Astrocyte (in vitro differentiated cells and primary cell): ENCODE data around the gene PRRT3. TPM values are rescaled to one million over a fixed set of nuclear protein-coding genes. Genes with fewer than 3 reads are reported as not detected.

ENCODE experiments used
- DNase-seq: peaks from one replicate; pipeline ENCODE4 v3.0.0-alpha.2; 2010; ENCODE audit warnings: low read depth
- FAIRE-seq: peaks from 2 replicates; lab custom pipeline; 2011; peaks lifted over from hg19 to GRCh38; lab: Jason Lieb, UNC
- H2AFZ ChIP-seq: 2 replicates; pipeline ENCODE4 v1.6.0; 2012; ENCODE audit warnings: low read depth, low read length, inconsistent platforms
- H3K27ac ChIP-seq: 2 replicates; pipeline ENCODE4 v1.5.1; 2011; ENCODE audit warnings: low read depth, low read length, inconsistent platforms
- H3K27me3 ChIP-seq: 2 replicates; pipeline ENCODE4 v1.6.0; 2011; ENCODE audit warnings: low read length, inconsistent platforms; ENCODE audit not compliant: insufficient read depth
- H3K36me3 ChIP-seq: 2 replicates; pipeline ENCODE4 v1.5.1; 2011; ENCODE audit warnings: low read length, inconsistent platforms; ENCODE audit not compliant: insufficient read depth
- H3K4me1 ChIP-seq: 2 replicates; pipeline ENCODE4 v1.5.1; 2011; ENCODE audit warnings: low read length, inconsistent platforms; ENCODE audit not compliant: insufficient read depth
- H3K4me2 ChIP-seq: 2 replicates; pipeline ENCODE4 v1.6.0; 2012; ENCODE audit warnings: low read length, inconsistent platforms
- H3K4me3 ChIP-seq: 2 replicates; pipeline ENCODE4 v1.5.1; 2011; ENCODE audit warnings: low read depth, mild to moderate bottlenecking, low read length, inconsistent platforms; ENCODE audit not compliant: insufficient read depth
- H3K79me2 ChIP-seq: 2 replicates; pipeline ENCODE4 v1.6.0; 2012; ENCODE audit warnings: mild to moderate bottlenecking, low read length, inconsistent platforms; ENCODE audit not compliant: insufficient read depth
- H3K9ac ChIP-seq: 2 replicates; pipeline ENCODE4 v1.6.0; 2012; ENCODE audit warnings: mild to moderate bottlenecking, low read length, inconsistent platforms
- H3K9me3 ChIP-seq: 2 replicates; pipeline ENCODE4 v1.5.1; 2012; ENCODE audit warnings: low read depth, mild to moderate bottlenecking, low read length, inconsistent platforms; ENCODE audit not compliant: insufficient read depth
- H4K20me1 ChIP-seq: 2 replicates; pipeline ENCODE4 v1.6.0; 2012; ENCODE audit warnings: low read length, inconsistent platforms; ENCODE audit not compliant: insufficient read depth
- H3K27ac Mint-ChIP-seq: one replicate; pipeline ENCODE4 v1.8.0; 2021; ENCODE audit warnings: mild to moderate bottlenecking, mixed read lengths; ENCODE audit not compliant: unreplicated experiment
- H3K27me3 Mint-ChIP-seq: one replicate; pipeline ENCODE4 v1.8.0; 2021; ENCODE audit warnings: low read depth, mixed read lengths; ENCODE audit not compliant: unreplicated experiment
- H3K36me3 Mint-ChIP-seq: one replicate; pipeline ENCODE4 v1.8.0; 2021; ENCODE audit warnings: low read depth, mixed read lengths; ENCODE audit not compliant: unreplicated experiment
- H3K4me1 Mint-ChIP-seq: one replicate; pipeline ENCODE4 v1.8.0; 2021; ENCODE audit warnings: low read depth, mixed read lengths; ENCODE audit not compliant: unreplicated experiment
- H3K4me3 Mint-ChIP-seq: one replicate; pipeline ENCODE4 v1.8.0; 2021; ENCODE audit warnings: mild to moderate bottlenecking, moderate library complexity, mixed read lengths; ENCODE audit not compliant: unreplicated experiment
- H3K9me3 Mint-ChIP-seq: one replicate; pipeline ENCODE4 v1.8.0; 2021; ENCODE audit warnings: mild to moderate bottlenecking, mixed read lengths; ENCODE audit not compliant: unreplicated experiment
- EZH2 ChIP-seq: IDR thresholded peaks from 2 replicates; pipeline ENCODE4 v1.6.1; 2012; ENCODE audit warnings: mild to moderate bottlenecking, low read length, inconsistent platforms; ENCODE audit not compliant: insufficient read depth
- total RNA-seq: library from RNA; stranded (reverse); gene quantifications from 2 replicates; pipeline ENCODE4 v1.2.1, GENCODE V29; 2021
- TF ChIP-seq, protein P1 (sequence below): IDR thresholded peaks from 2 replicates; pipeline ENCODE4 v1.5.1; 2011; ENCODE audit warnings: low read depth, mild to moderate bottlenecking, inconsistent platforms, low read length, moderate library complexity; ENCODE audit not compliant: insufficient read depth

Gene PRRT3
- total RNA-seq, 1 donor from 2014 or later, result 2.4 TPM

DNA sequence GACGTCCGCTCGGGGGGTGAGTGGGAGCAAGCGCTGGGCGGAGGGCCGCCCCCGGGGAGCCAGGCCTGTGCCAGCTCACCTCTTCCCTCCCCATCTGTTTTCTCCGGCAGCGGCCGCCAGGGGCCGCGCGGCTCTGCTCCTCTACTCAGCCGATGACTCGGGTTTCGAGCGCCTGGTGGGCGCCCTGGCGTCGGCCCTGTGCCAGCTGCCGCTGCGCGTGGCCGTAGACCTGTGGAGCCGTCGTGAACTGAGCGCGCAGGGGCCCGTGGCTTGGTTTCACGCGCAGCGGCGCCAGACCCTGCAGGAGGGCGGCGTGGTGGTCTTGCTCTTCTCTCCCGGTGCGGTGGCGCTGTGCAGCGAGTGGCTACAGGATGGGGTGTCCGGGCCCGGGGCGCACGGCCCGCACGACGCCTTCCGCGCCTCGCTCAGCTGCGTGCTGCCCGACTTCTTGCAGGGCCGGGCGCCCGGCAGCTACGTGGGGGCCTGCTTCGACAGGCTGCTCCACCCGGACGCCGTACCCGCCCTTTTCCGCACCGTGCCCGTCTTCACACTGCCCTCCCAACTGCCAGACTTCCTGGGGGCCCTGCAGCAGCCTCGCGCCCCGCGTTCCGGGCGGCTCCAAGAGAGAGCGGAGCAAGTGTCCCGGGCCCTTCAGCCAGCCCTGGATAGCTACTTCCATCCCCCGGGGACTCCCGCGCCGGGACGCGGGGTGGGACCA is 19.2 kb downstream of the PRRT3 start:
- Histone ChIP-seq H3K4me1 (peaks cover 9% of the 10 kb centered on the region), H4K20me1 (no peaks in the 10 kb centered on the region), H3K36me3 (no peaks in the 10 kb centered on the region), H3K27me3 (no peaks in the 10 kb centered on the region), H3K27ac (peak overlapping the region; percentile 51), H3K4me2 (peak overlapping the region; percentile 85), H3K9ac (peak overlapping the region; percentile 82), H3K79me2 (no peaks in the 10 kb centered on the region), H2AFZ (peak overlapping the region; percentile 93), H3K9me3 (no peaks in the 10 kb centered on the region), H3K4me3 (peak overlapping the region; percentile 77)
- FAIRE-seq, result no peak
- Mint-ChIP-seq H3K9me3 (peaks cover 3% of the 10 kb centered on the region), H3K4me1 (peaks cover 2% of the 10 kb centered on the region), H3K4me3 (peak overlapping the region; percentile 62), H3K27ac (no peak overlapping the region), H3K36me3 (peaks cover 28% of the 10 kb centered on the region), H3K27me3 (no peaks in the 10 kb centered on the region)
- DNase-seq, result peak; percentile 72
- TF ChIP-seq, protein P1, sequence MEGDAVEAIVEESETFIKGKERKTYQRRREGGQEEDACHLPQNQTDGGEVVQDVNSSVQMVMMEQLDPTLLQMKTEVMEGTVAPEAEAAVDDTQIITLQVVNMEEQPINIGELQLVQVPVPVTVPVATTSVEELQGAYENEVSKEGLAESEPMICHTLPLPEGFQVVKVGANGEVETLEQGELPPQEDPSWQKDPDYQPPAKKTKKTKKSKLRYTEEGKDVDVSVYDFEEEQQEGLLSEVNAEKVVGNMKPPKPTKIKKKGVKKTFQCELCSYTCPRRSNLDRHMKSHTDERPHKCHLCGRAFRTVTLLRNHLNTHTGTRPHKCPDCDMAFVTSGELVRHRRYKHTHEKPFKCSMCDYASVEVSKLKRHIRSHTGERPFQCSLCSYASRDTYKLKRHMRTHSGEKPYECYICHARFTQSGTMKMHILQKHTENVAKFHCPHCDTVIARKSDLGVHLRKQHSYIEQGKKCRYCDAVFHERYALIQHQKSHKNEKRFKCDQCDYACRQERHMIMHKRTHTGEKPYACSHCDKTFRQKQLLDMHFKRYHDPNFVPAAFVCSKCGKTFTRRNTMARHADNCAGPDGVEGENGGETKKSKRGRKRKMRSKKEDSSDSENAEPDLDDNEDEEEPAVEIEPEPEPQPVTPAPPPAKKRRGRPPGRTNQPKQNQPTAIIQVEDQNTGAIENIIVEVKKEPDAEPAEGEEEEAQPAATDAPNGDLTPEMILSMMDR, result peak; percentile 47
- TF ChIP-seq EZH2, result no peak

DNA sequence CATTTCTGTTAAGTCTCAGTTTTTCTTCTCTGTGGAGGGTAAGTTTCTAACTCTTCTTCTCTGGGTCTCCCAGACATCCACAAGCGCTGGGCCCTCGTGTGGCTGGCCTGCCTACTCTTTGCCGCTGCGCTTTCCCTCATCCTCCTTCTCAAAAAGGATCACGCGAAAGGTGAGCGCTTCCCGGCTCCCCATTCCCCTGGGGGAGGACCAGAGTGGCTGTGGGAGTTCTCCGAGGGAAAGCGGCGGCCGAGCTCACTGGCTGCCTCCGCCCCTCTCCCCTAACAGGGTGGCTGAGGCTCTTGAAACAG is 19.7 kb downstream of the PRRT3 start:
- Histone ChIP-seq H2AFZ (peak overlapping the region; percentile 93), H3K9me3 (no peaks in the 10 kb centered on the region), H3K27me3 (no peaks in the 10 kb centered on the region), H4K20me1 (no peaks in the 10 kb centered on the region), H3K79me2 (no peaks in the 10 kb centered on the region), H3K27ac (peak overlapping the region; percentile 51), H3K4me3 (peak overlapping the region; percentile 77), H3K4me2 (peak overlapping the region; percentile 85), H3K4me1 (peaks cover 9% of the 10 kb centered on the region), H3K9ac (peak overlapping the region; percentile 82), H3K36me3 (no peaks in the 10 kb centered on the region)
- Mint-ChIP-seq H3K27me3 (no peaks in the 10 kb centered on the region), H3K4me1 (peaks cover 2% of the 10 kb centered on the region), H3K9me3 (peaks cover 3% of the 10 kb centered on the region), H3K4me3 (no peak overlapping the region), H3K36me3 (peaks cover 28% of the 10 kb centered on the region), H3K27ac (no peak overlapping the region)
- DNase-seq (no peak), FAIRE-seq (no peak)
- TF ChIP-seq, protein P1, result no peak
- TF ChIP-seq EZH2, result no peak

DNA sequence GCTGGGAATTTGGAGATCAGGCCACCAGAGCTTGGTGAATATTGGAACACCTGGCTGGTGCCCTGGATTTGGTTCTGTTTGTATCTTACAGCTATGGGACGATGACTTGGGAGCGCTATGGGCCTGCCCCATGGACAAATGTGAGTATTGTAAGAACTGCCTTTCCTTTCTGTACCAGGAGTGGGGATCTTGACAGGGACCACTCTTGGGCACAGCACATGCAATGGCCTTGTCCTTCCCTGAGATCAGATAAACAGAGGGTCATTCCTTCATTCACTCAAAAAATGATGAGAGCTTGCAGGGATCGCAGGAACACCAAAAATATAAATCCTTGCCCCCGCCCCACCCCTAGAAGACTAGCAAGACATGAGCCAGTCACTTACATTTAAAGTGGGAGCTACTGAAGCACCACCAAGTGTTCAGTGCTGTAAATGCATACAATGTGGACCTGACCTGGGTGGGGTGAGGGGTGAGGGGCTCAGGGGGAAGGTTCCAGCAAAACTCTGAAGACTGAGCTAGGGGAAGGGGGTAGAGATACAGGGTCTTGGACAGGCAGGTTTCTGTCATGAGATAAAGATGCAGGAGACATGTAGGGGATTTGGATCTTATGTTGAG is 21.3 kb downstream of the PRRT3 start:
- Histone ChIP-seq H3K27ac (no peak overlapping the region), H4K20me1 (no peaks in the 10 kb centered on the region), H3K9ac (no peak overlapping the region), H3K4me1 (peaks cover 9% of the 10 kb centered on the region), H3K4me3 (no peak overlapping the region), H3K27me3 (no peaks in the 10 kb centered on the region), H3K79me2 (no peaks in the 10 kb centered on the region), H3K36me3 (no peaks in the 10 kb centered on the region), H2AFZ (no peak overlapping the region), H3K4me2 (no peak overlapping the region), H3K9me3 (no peaks in the 10 kb centered on the region)
- no peak for TF ChIP-seq EZH2
- TF ChIP-seq, protein P1, result no peak
- peaks cover 3% of the 10 kb centered on the region for H3K9me3 Mint-ChIP-seq
- H3K4me3 Mint-ChIP-seq, result no peak overlapping the region
- H3K27ac Mint-ChIP-seq, result no peak overlapping the region
- H3K36me3 Mint-ChIP-seq, result peaks cover 25% of the 10 kb centered on the region
- FAIRE-seq (no peak), DNase-seq (no peak)
- no peaks in the 10 kb centered on the region for H3K27me3 Mint-ChIP-seq
- peaks cover 2% of the 10 kb centered on the region for H3K4me1 Mint-ChIP-seq
